SK-N-SH treated with all-trans-retinoic acid at 6 μM for 48 hours (cell line): ENCODE measurements around the gene CADM1.

Experiments
- ATAC-seq: fragments of 200-7000 bp; cut with Tn5 transposase; 3 replicates; pipeline ENCODE4 v1.9.1; 2020; ENCODE audit warnings: mild to moderate bottlenecking, moderate library complexity
- ARNTL ChIP-seq: fragments of 450-650 bp; formaldehyde crosslinking; IDR thresholded peaks from 2 replicates; pipeline ENCODE4 v1.5.0; 2020; ENCODE audit warnings: low read depth, mild to moderate bottlenecking, moderate library complexity, borderline replicate concordance
- BACH2 ChIP-seq: fragments of 250-450 bp; sonication (Bioruptor Pico); IDR thresholded peaks from 2 replicates; pipeline ENCODE4 v1.9.0; 2021; ENCODE audit warnings: mild to moderate bottlenecking, borderline replicate concordance
- CREB5 ChIP-seq: fragments of 250-450 bp; sonication (Bioruptor Pico); IDR thresholded peaks from 2 replicates; pipeline ENCODE4 v1.5.1; 2020; ENCODE audit warnings: low read depth, mild to moderate bottlenecking, moderate library complexity
- CSDC2 ChIP-seq: fragments of 250-450 bp; sonication (Bioruptor Pico); IDR thresholded peaks from 2 replicates; pipeline ENCODE4 v1.5.0; 2020; ENCODE audit warnings: mild to moderate bottlenecking, moderate library complexity
- ESRRG ChIP-seq: fragments of 250-450 bp; sonication (Bioruptor Pico); IDR thresholded peaks from 2 replicates; pipeline ENCODE4 v1.6.1; 2021; ENCODE audit warnings: mild to moderate bottlenecking
- GLIS3 ChIP-seq: fragments of 250-450 bp; sonication (Bioruptor Pico); IDR thresholded peaks from 2 replicates; pipeline ENCODE4 v1.5.0; 2020; ENCODE audit warnings: mild to moderate bottlenecking, moderate library complexity
- ISL1 ChIP-seq: fragments of 250-450 bp; sonication (Bioruptor Pico); IDR thresholded peaks from 2 replicates; pipeline ENCODE4 v2.1.2; 2022; ENCODE audit warnings: mild to moderate bottlenecking, moderate library complexity
- PATZ1 ChIP-seq: fragments of 250-450 bp; sonication (Bioruptor Pico); IDR thresholded peaks from 2 replicates; pipeline ENCODE4 v1.8.0; 2020; ENCODE audit warnings: mild to moderate bottlenecking, moderate library complexity, borderline replicate concordance
- POU6F1 ChIP-seq: fragments of 250-450 bp; sonication (Bioruptor Pico); IDR thresholded peaks from 2 replicates; pipeline ENCODE4 v1.8.0; 2021; ENCODE audit warnings: low read depth, mild to moderate bottlenecking, moderate library complexity, borderline replicate concordance
- RARB ChIP-seq: fragments of 250-450 bp; sonication (Bioruptor Pico); IDR thresholded peaks from 2 replicates; pipeline ENCODE4 v1.8.0; 2021; ENCODE audit warnings: mild to moderate bottlenecking, moderate library complexity
- SNAI2 ChIP-seq: fragments of 250-450 bp; sonication (Bioruptor Pico); IDR thresholded peaks from 2 replicates; pipeline ENCODE4 v1.5.0; 2020; ENCODE audit warnings: mild to moderate bottlenecking, moderate library complexity
- TCF4 ChIP-seq: fragments of 250-450 bp; sonication (Bioruptor Pico); IDR thresholded peaks from 2 replicates; pipeline ENCODE4 v1.8.0; 2021; ENCODE audit warnings: mild to moderate bottlenecking, moderate library complexity, borderline replicate concordance
- TOX ChIP-seq: fragments of 250-450 bp; sonication (Bioruptor Pico); IDR thresholded peaks from 2 replicates; pipeline ENCODE4 v1.8.0; 2021; ENCODE audit warnings: mild to moderate bottlenecking, moderate library complexity, borderline replicate concordance
- TSHZ2 ChIP-seq: fragments of 250-450 bp; sonication (Bioruptor Pico); IDR thresholded peaks from 2 replicates; pipeline ENCODE4 v1.5.0; 2020; ENCODE audit warnings: mild to moderate bottlenecking, moderate library complexity
- ZC3H10 ChIP-seq: fragments of 250-450 bp; sonication (Bioruptor Pico); IDR thresholded peaks from 2 replicates; pipeline ENCODE4 v1.5.1; 2021; ENCODE audit warnings: mild to moderate bottlenecking, moderate library complexity
- ZFP3 ChIP-seq: fragments of 250-450 bp; sonication (Bioruptor Pico); IDR thresholded peaks from 2 replicates; pipeline ENCODE4 v1.5.0; 2020; ENCODE audit warnings: mild to moderate bottlenecking, moderate library complexity
- ZFP30 ChIP-seq: fragments of 450-650 bp; formaldehyde crosslinking; IDR thresholded peaks from 2 replicates; pipeline ENCODE4 v1.5.0; 2022; ENCODE audit warnings: mild to moderate bottlenecking, moderate library complexity
- ZNF565 ChIP-seq: fragments of 450-650 bp; formaldehyde crosslinking; conservative IDR thresholded peaks from 2 replicates; pipeline ENCODE4 v1.5.0; 2020; ENCODE audit warnings: low read depth, mild to moderate bottlenecking, moderate library complexity
- ZNF70 ChIP-seq: fragments of 450-650 bp; formaldehyde crosslinking; IDR thresholded peaks from 2 replicates; pipeline ENCODE4 v1.5.0; 2020; ENCODE audit warnings: mild to moderate bottlenecking, moderate library complexity
- ZNF8 ChIP-seq: fragments of 450-650 bp; formaldehyde crosslinking; IDR thresholded peaks from 2 replicates; pipeline ENCODE4 v1.5.0; 2020; ENCODE audit warnings: mild to moderate bottlenecking, moderate library complexity
- TF ChIP-seq, protein P1 (sequence below): fragments of 250-450 bp; sonication (Bioruptor Pico); IDR thresholded peaks from 2 replicates; pipeline ENCODE4 v1.5.1; 2021; ENCODE audit warnings: mild to moderate bottlenecking, moderate library complexity

The CADM1 gene

GRCh38 chr11:115168686-115169085 lies 335.5 kb downstream of the CADM1 start (continued):
- no peak for TF ChIP-seq POU6F1
- TF ChIP-seq ISL1 (CRISPR knock-in tag): no peak
- TF ChIP-seq ZFP30 (CRISPR knock-in tag): no peak
- TF ChIP-seq ARNTL (CRISPR knock-in tag): no peak
- TF ChIP-seq ZFP3 (CRISPR knock-in tag): no peak
- no peak for TF ChIP-seq ZNF8
- TF ChIP-seq, protein P1, sequence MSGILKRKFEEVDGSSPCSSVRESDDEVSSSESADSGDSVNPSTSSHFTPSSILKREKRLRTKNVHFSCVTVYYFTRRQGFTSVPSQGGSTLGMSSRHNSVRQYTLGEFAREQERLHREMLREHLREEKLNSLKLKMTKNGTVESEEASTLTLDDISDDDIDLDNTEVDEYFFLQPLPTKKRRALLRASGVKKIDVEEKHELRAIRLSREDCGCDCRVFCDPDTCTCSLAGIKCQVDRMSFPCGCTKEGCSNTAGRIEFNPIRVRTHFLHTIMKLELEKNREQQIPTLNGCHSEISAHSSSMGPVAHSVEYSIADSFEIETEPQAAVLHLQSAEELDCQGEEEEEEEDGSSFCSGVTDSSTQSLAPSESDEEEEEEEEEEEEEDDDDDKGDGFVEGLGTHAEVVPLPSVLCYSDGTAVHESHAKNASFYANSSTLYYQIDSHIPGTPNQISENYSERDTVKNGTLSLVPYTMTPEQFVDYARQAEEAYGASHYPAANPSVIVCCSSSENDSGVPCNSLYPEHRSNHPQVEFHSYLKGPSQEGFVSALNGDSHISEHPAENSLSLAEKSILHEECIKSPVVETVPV (CRISPR knock-in tag): no peak
- no peak for TF ChIP-seq PATZ1 (CRISPR knock-in tag)
- TF ChIP-seq SNAI2 (CRISPR knock-in tag): no peak
- TF ChIP-seq ZNF70 (CRISPR knock-in tag): no peak
- no peak for TF ChIP-seq RARB (CRISPR knock-in tag)
- no peak for TF ChIP-seq CSDC2
- TF ChIP-seq GLIS3 (CRISPR knock-in tag): no peak

- ATAC-seq: peak; percentile 50; the same call in 1 of the 3 replicates
- TF ChIP-seq ISL1 (CRISPR knock-in tag) (peak; percentile 58), TCF4 (CRISPR knock-in tag) (no peak; the same call in 1 of the 2 replicates)
Observed at GRCh38 chr11:115168229-115168671, 336.0 kb downstream of the CADM1 start.

GRCh38 chr11:115167456-115167855 lies 336.8 kb downstream of the CADM1 start:
- no peak for TF ChIP-seq TSHZ2 (CRISPR knock-in tag)
- TF ChIP-seq RARB (CRISPR knock-in tag): no peak
- TF ChIP-seq ZNF8: no peak
- TF ChIP-seq ARNTL (CRISPR knock-in tag): no peak
- TF ChIP-seq ZNF70 (CRISPR knock-in tag): no peak
- no peak for TF ChIP-seq ZFP30 (CRISPR knock-in tag)
- TF ChIP-seq ZNF565 (CRISPR knock-in tag): no peak
- no peak for TF ChIP-seq ZFP3 (CRISPR knock-in tag)
- TF ChIP-seq, protein P1 (CRISPR knock-in tag): no peak
- no peak for TF ChIP-seq BACH2 (CRISPR knock-in tag)
- no peak for TF ChIP-seq ISL1 (CRISPR knock-in tag)
- TF ChIP-seq TOX: no peak
- no peak for TF ChIP-seq CREB5 (CRISPR knock-in tag)
- TF ChIP-seq ESRRG (CRISPR knock-in tag): no peak
- TF ChIP-seq GLIS3 (CRISPR knock-in tag): no peak
- TF ChIP-seq ZC3H10: no peak
- TF ChIP-seq TCF4 (CRISPR knock-in tag): no peak
- TF ChIP-seq POU6F1: no peak
- TF ChIP-seq SNAI2 (CRISPR knock-in tag): no peak
- ATAC-seq: no peak
